Neural crest cell (in vitro differentiated cells): Measurements from ENCODE around the gene HLF. TPM values are rescaled to one million over a fixed set of nuclear protein-coding genes. Genes with fewer than 3 reads are reported as not detected.

Experiments
- DNase-seq: peaks from one replicate; pipeline ENCODE4 v3.0.0; 2021; ENCODE audit warnings: low read depth, mixed read lengths, low spot score
- H3K27ac Mint-ChIP-seq: one replicate; pipeline ENCODE4 v1.8.0; 2021; ENCODE audit warnings: mild to moderate bottlenecking, mixed read lengths; ENCODE audit not compliant: unreplicated experiment
- H3K27me3 Mint-ChIP-seq: 2 replicates; pipeline ENCODE4 v1.8.0; 2021; ENCODE audit warnings: low read depth, mild to moderate bottlenecking, mixed read lengths
- H3K36me3 Mint-ChIP-seq: 2 replicates; pipeline ENCODE4 v1.8.0; 2021; ENCODE audit warnings: low read depth, mild to moderate bottlenecking, mixed read lengths
- H3K4me1 Mint-ChIP-seq: 2 replicates; pipeline ENCODE4 v1.8.0; 2021; ENCODE audit warnings: mixed read lengths
- H3K4me3 Mint-ChIP-seq: one replicate; pipeline ENCODE4 v1.8.0; 2021; ENCODE audit warnings: mild to moderate bottlenecking, mixed read lengths
- H3K9me3 Mint-ChIP-seq: 2 replicates; pipeline ENCODE4 v1.8.0; 2021; ENCODE audit warnings: mixed read lengths
- CTCF ChIP-seq: fragments of 200-600 bp; sonication (generic); conservative IDR thresholded peaks from 2 replicates; pipeline ENCODE4 v1.5.0; 2021; ENCODE audit warnings: antibody characterized with exemption, mild to moderate bottlenecking
- total RNA-seq: library from RNA; stranded (reverse); gene quantifications from 2 replicates; pipeline ENCODE4 v1.2.1, GENCODE V29; 2021

HLF gene
- total RNA-seq, 1 donor from 2014 or later, result not detected

DNA sequence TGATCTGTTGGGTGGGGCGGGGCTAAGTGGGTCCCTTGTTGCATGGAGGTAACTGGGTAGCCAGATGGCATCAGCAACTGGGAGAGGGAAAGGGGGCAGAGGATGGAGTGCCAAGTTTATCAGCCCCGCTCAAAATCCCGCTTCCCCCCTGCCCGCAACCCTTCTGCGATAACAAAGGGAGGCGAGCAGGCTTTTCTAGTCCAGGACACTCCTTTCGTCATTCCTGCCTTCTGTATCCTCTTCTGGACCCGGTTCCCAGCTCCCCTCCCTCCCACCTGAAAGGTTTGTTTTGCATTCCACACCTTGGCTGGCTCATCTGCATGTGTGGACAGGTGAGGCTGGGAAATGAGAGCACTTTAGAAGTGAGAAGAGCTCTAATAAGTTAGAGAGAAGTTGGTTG is 53.3 kb downstream of the HLF start:
- Mint-ChIP-seq H3K27me3 (no peaks in the 10 kb centered on the region), H3K4me3 (no peak overlapping the region), H3K4me1 (peaks cover 6% of the 10 kb centered on the region), H3K27ac (no peak overlapping the region), H3K9me3 (no peaks in the 10 kb centered on the region), H3K36me3 (no peaks in the 10 kb centered on the region)
- DNase-seq, result no peak
- no peak for TF ChIP-seq CTCF

GRCh38 chr17:55318715-55319487 is 54.1 kb downstream of the HLF start:
- no peaks in the 10 kb centered on the region for H3K36me3 Mint-ChIP-seq
- TF ChIP-seq CTCF, result no peak
- peaks cover 6% of the 10 kb centered on the region for H3K4me1 Mint-ChIP-seq
- H3K27ac Mint-ChIP-seq, result no peak overlapping the region
- no peak overlapping the region for H3K4me3 Mint-ChIP-seq
- no peaks in the 10 kb centered on the region for H3K27me3 Mint-ChIP-seq
- H3K9me3 Mint-ChIP-seq, result no peaks in the 10 kb centered on the region
- DNase-seq, result no peak

GRCh38 chr17:55319933-55320593 is 55.3 kb downstream of the HLF start:
- Mint-ChIP-seq H3K9me3 (no peaks in the 10 kb centered on the region), H3K4me3 (no peak overlapping the region), H3K4me1 (no peaks in the 10 kb centered on the region), H3K27ac (no peak overlapping the region), H3K36me3 (no peaks in the 10 kb centered on the region), H3K27me3 (no peaks in the 10 kb centered on the region)
- DNase-seq, result no peak
- TF ChIP-seq CTCF, result no peak

DNA sequence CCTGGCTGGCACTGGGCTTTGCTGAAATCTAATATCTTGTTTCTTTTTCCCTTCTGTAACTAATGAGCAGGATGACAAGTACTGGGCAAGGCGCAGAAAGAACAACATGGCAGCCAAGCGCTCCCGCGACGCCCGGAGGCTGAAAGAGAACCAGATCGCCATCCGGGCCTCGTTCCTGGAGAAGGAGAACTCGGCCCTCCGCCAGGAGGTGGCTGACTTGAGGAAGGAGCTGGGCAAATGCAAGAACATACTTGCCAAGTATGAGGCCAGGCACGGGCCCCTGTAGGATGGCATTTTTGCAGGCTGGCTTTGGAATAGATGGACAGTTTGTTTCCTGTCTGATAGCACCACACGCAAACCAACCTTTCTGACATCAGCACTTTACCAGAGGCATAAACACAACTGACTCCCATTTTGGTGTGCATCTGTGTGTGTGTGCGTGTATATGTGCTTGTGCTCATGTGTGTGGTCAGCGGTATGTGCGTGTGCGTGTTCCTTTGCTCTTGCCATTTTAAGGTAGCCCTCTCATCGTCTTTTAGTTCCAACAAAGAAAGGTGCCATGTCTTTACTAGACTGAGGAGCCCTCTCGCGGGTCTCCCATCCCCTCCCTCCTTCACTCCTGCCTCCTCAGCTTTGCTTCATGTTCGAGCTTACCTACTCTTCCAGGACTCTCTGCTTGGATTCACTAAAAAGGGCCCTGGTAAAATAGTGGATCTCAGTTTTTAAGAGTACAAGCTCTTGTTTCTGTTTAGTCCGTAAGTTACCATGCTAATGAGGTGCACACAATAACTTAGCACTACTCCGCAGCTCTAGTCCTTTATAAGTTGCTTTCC is 56.0 kb downstream of the HLF start:
- H3K27ac Mint-ChIP-seq, result no peak overlapping the region
- H3K4me1 Mint-ChIP-seq, result no peaks in the 10 kb centered on the region
- H3K9me3 Mint-ChIP-seq, result no peaks in the 10 kb centered on the region
- DNase-seq, result no peak
- no peaks in the 10 kb centered on the region for H3K27me3 Mint-ChIP-seq
- no peak overlapping the region for H3K4me3 Mint-ChIP-seq
- H3K36me3 Mint-ChIP-seq, result no peaks in the 10 kb centered on the region
- no peak for TF ChIP-seq CTCF

DNA sequence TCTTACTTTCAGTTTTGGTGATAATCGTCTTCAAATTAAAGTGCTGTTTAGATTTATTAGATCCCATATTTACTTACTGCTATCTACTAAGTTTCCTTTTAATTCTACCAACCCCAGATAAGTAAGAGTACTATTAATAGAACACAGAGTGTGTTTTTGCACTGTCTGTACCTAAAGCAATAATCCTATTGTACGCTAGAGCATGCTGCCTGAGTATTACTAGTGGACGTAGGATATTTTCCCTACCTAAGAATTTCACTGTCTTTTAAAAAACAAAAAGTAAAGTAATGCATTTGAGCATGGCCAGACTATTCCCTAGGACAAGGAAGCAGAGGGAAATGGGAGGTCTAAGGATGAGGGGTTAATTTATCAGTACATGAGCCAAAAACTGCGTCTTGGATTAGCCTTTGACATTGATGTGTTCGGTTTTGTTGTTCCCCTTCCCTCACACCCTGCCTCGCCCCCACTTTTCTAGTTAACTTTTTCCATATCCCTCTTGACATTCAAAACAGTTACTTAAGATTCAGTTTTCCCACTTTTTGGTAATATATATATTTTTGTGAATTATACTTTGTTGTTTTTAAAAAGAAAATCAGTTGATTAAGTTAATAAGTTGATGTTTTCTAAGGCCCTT is 56.8 kb downstream of the HLF start:
- Mint-ChIP-seq H3K4me1 (no peaks in the 10 kb centered on the region), H3K36me3 (no peaks in the 10 kb centered on the region), H3K27ac (no peak overlapping the region), H3K9me3 (no peaks in the 10 kb centered on the region), H3K27me3 (no peaks in the 10 kb centered on the region), H3K4me3 (no peak overlapping the region)
- no peak for TF ChIP-seq CTCF
- no peak for DNase-seq
